K562 (cell line): ENCODE data around the gene TSC1. TPM values are rescaled to one million over a fixed set of nuclear protein-coding genes. Genes with fewer than 3 reads are reported as not detected.

Experiments
- ARID2 ChIP-seq: fragments of 450-650 bp; IDR thresholded peaks from 2 replicates; pipeline ENCODE4 v1.6.1; 2017; ENCODE audit warnings: antibody characterized with exemption, mild to moderate bottlenecking
- BRCA1 ChIP-seq, 2 experiments: fragments of 450-650 bp in 1 of 2; sonication (generic) in 1 of 2; formaldehyde crosslinking in 1 of 2; IDR thresholded peaks; 2 replicates each; pipeline versions ENCODE4 v1.5.0 to v1.6.1; 2017 to 2020; ENCODE audit warnings: mild to moderate bottlenecking in 1 of 2, missing genetic modification reagents in 1 of 2
- CGGBP1 ChIP-seq: fragments of 250-450 bp; sonication (Bioruptor Pico); IDR thresholded peaks from 2 replicates; pipeline ENCODE4 v1.9.0; 2021; ENCODE audit warnings: mild to moderate bottlenecking
- CHD4 ChIP-seq: fragments of 200-600 bp; sonication (generic); IDR thresholded peaks from 3 replicates; pipeline ENCODE4 v1.6.1; 2012; ENCODE audit warnings: low read depth, mild to moderate bottlenecking, mixed read lengths, low read length, inconsistent platforms; ENCODE audit not compliant: insufficient read depth, insufficient replicate concordance, poor library complexity, severe bottlenecking
- CREB3L1 ChIP-seq: fragments of 450-650 bp; IDR thresholded peaks from 2 replicates; pipeline ENCODE4 v1.6.1; 2014; ENCODE audit warnings: low read depth, mild to moderate bottlenecking, moderate library complexity, borderline replicate concordance
- ETS1 ChIP-seq: conservative IDR thresholded peaks from 2 replicates; pipeline ENCODE4 v1.6.1; 2011; ENCODE audit warnings: low read depth, mild to moderate bottlenecking, low read length; ENCODE audit not compliant: control insufficient read depth
- FOXK2 ChIP-seq, 2 experiments: fragments of 450-650 bp; IDR thresholded peaks in 1 of 2; conservative IDR thresholded peaks in 1 of 2; 2 replicates each; pipeline ENCODE4 v1.6.1; 2016; ENCODE audit warnings: low read depth in 2 of 2, mild to moderate bottlenecking in 1 of 2
- HOXB6 ChIP-seq: fragments of 250-450 bp; sonication (Bioruptor Pico); IDR thresholded peaks from 2 replicates; pipeline ENCODE4 v1.5.1; 2022; ENCODE audit warnings: mild to moderate bottlenecking, borderline replicate concordance
- IRF1 ChIP-seq: sonication (generic); formaldehyde crosslinking; IDR thresholded peaks from 2 replicates; pipeline ENCODE4 v1.8.0; 2022; ENCODE audit warnings: missing genetic modification reagents, mild to moderate bottlenecking, borderline replicate concordance
- KDM2B ChIP-seq: fragments of 250-450 bp; sonication (Bioruptor Pico); IDR thresholded peaks from 2 replicates; pipeline ENCODE4 v1.8.0; 2021; ENCODE audit warnings: mild to moderate bottlenecking, moderate library complexity
- KLF13 ChIP-seq: fragments of 450-650 bp; IDR thresholded peaks from 2 replicates; pipeline ENCODE4 v1.6.1; 2016; ENCODE audit warnings: missing genetic modification characterization, low read depth, mild to moderate bottlenecking, missing compliant biosample characterization, moderate library complexity, borderline replicate concordance
- NKRF ChIP-seq: fragments of 450-650 bp; IDR thresholded peaks from 2 replicates; pipeline ENCODE4 v1.6.1; 2016; ENCODE audit warnings: borderline replicate concordance
- PHF21A ChIP-seq: fragments of 450-650 bp; IDR thresholded peaks from 2 replicates; pipeline ENCODE4 v1.6.1; 2017; ENCODE audit warnings: low read depth, borderline replicate concordance
- SUPT5H ChIP-seq: fragments of 450-650 bp; IDR thresholded peaks from 2 replicates; pipeline ENCODE4 v1.6.1; 2016
- TAL1 ChIP-seq: fragments of 450-650 bp; IDR thresholded peaks from 2 replicates; pipeline ENCODE4 v1.6.1; 2016; ENCODE audit warnings: mild to moderate bottlenecking
- THRAP3 ChIP-seq: fragments of 450-650 bp; IDR thresholded peaks from 2 replicates; pipeline ENCODE4 v1.6.1; 2016; ENCODE audit warnings: mild to moderate bottlenecking, inconsistent platforms, borderline replicate concordance
- ZNF511 ChIP-seq: sonication (generic); formaldehyde crosslinking; IDR thresholded peaks from 2 replicates; pipeline ENCODE4 v1.8.0; 2022; ENCODE audit warnings: mild to moderate bottlenecking, missing genetic modification reagents
- ZNF589 ChIP-seq: fragments of 200-800 bp; sonication (Bioruptor generic); IDR thresholded peaks from 2 replicates; pipeline ENCODE4 v1.6.1; 2016; ENCODE audit warnings: low read depth, missing genetic modification characterization, missing compliant biosample characterization
- ZNF655 ChIP-seq: fragments of 250-450 bp; sonication (Bioruptor Pico); IDR thresholded peaks from 2 replicates; pipeline ENCODE4 v1.5.0; 2021
- ZNF717 ChIP-seq: fragments of 250-450 bp; sonication (Bioruptor Pico); IDR thresholded peaks from 2 replicates; pipeline ENCODE4 v1.5.0; 2021
- ZNF780A ChIP-seq: fragments of 250-450 bp; sonication (Bioruptor Pico); IDR thresholded peaks from 2 replicates; pipeline ENCODE4 v1.5.0; 2021; ENCODE audit warnings: mild to moderate bottlenecking
- polyA plus RNA-seq, 8 experiments: library from polyadenylated mRNA; depleted of rRNA in 4 of 8; stranded (reverse) in 5 of 8; unstranded in 3 of 8; fragments of >200 nt; fragmentation: Nextera tagmentation in 2 of 8; fragmentation: Illumina TruSeq in 1 of 8; extraction: Ambion mirVana in 2 of 8; extraction: Trizol in 1 of 8; gene quantifications; 2 replicates each; pipeline versions ENCODE4 v1.2.1 to v1.2.3, GENCODE V29; 2011 to 2014; ENCODE audit warnings: inconsistent platforms in 1 of 8, missing spikeins in 1 of 8
- total RNA-seq, 7 experiments: library from RNA; depleted of rRNA in 6 of 7; stranded (reverse); fragments of >200 nt in 6 of 7; fragmentation: Illumina TruSeq in 2 of 7; extraction: Trizol in 2 of 7; gene quantifications; 2 replicates each; pipeline versions ENCODE4 v1.2.1 to v1.2.3, GENCODE V29; 2011 to 2021; ENCODE audit warnings: low replicate concordance in 1 of 7

Gene TSC1
- total and polyA plus RNA-seq, 9 of the 15 experiments (the other 6 are each of a cell fraction or from before 2014, with no cell fraction given) = 6.9 to 37.6 (median 18.6) TPM

GRCh38 chr9:132978112-132978450 lies 33.7 kb upstream of the TSC1 start (continued):
- peak; percentile 58; the same call in 1 of the 2 replicates for TF ChIP-seq NKRF
- TF ChIP-seq ZNF780A = no peak
- TF ChIP-seq CGGBP1 (CRISPR knock-in tag) = no peak
- TF ChIP-seq HOXB6 (CRISPR knock-in tag) = no peak
- no peak for TF ChIP-seq ZNF589 (CRISPR knock-in tag)
- peak in 1 of 2 experiments; percentile 45; a peak in 1 of 4 replicates for TF ChIP-seq FOXK2 (conservative IDR thresholded peaks at IDR 0.05 in 1 of 2, IDR thresholded peaks at IDR 0.05 in 1 of 2; ENCODE audit: low read depth in 2 of 2)
- TF ChIP-seq CHD4 = no peak
- no peak for TF ChIP-seq IRF1 (CRISPR knock-in tag)
- TF ChIP-seq KLF13 (tag) = no peak
- no peak for TF ChIP-seq ZNF717 (CRISPR knock-in tag)
- no peak for TF ChIP-seq ZNF511 (CRISPR knock-in tag)
- TF ChIP-seq PHF21A = no peak
- peak; percentile 20; the same call in 1 of the 2 replicates for TF ChIP-seq ARID2
- no peak for TF ChIP-seq ETS1
- TF ChIP-seq SUPT5H = no peak
- TF ChIP-seq ZNF655 = no peak
- no peak for TF ChIP-seq BRCA1 (IDR thresholded peaks at IDR 0.05)
- TF ChIP-seq BRCA1 (CRISPR knock-in tag; IDR thresholded peaks at IDR 0.05) = no peak
- TF ChIP-seq KDM2B = no peak
- peak; percentile 88; the same call in 1 of the 2 replicates for TF ChIP-seq THRAP3
- TF ChIP-seq CREB3L1 = no peak
- TF ChIP-seq TAL1 = no peak
